HepG2 (cell line): ENCODE measurements around the gene MEGF11. TPM values are rescaled to one million over a fixed set of nuclear protein-coding genes. Genes with fewer than 3 reads are reported as not detected.

Experiments
- ATAC-seq: fragments of 200-7000 bp; cut with Tn5 transposase; 3 replicates; pipeline ENCODE4 v1.9.1; 2020; ENCODE audit warnings: mild to moderate bottlenecking, moderate library complexity
- BruUV-seq: library from RNA; stranded (reverse); fragments of 400-500 nt; replicated peaks from 2 replicates; lab custom pipeline; 2021; lab: Mats Ljungman, UMichigan
- CTCF ChIA-PET: fragments of 300-600 bp; formaldehyde crosslinking; extraction: SDS; loops from one replicate; lab custom pipeline; 2021; ENCODE audit warnings: low total read pairs, inconsistent platforms, low intra/inter-chr PET ratio; lab: Yijun Ruan, JAX
- POLR2A ChIA-PET: fragments of 350-600 bp; sonication (Branson Sonifier 250); formaldehyde crosslinking; loops from one replicate; lab custom pipeline; 2020; ENCODE audit warnings: antibody characterized with exemption, inconsistent platforms; lab: Yijun Ruan, JAX
- DNase-seq: peaks from one replicate; pipeline ENCODE4 v3.0.0-alpha.2; 2015; ENCODE audit warnings: low spot score
- FAIRE-seq: peaks from 3 replicates; lab custom pipeline; 2011; peaks lifted over from hg19 to GRCh38; lab: Jason Lieb, UNC
- H2AFZ ChIP-seq: one replicate; pipeline ENCODE4 v1.6.1; 2011; ENCODE audit warnings: low read length, inconsistent platforms
- H3K27ac ChIP-seq: fragments of 300-600 bp; 3 replicates; pipeline ENCODE4 v1.8.0; 2011; ENCODE audit warnings: mixed run types, mild to moderate bottlenecking, mixed read lengths, low read length, inconsistent platforms; ENCODE audit not compliant: insufficient read depth; ENCODE audit errors: extremely low read length
- H3K27me3 ChIP-seq, 2 experiments: fragments of 200-600 bp in 1 of 2; 2 replicates in 1 of 2; 3 replicates in 1 of 2; pipeline versions ENCODE4 v1.6.0 to v1.8.0; 2011; ENCODE audit warnings: low read length in 2 of 2, mild to moderate bottlenecking in 2 of 2, moderate library complexity in 2 of 2, inconsistent platforms in 1 of 2; ENCODE audit not compliant: insufficient read depth in 2 of 2, control insufficient read depth in 1 of 2
- H3K36me3 ChIP-seq, 2 experiments: fragments of 200-600 bp in 1 of 2; replicated peaks in 1 of 2; 2 replicates in 1 of 2; 3 replicates in 1 of 2; pipeline versions ENCODE4 v1.5.1 to v1.8.0; 2011; ENCODE audit warnings: low read length in 2 of 2, inconsistent platforms in 1 of 2; ENCODE audit not compliant: insufficient read depth in 2 of 2, control insufficient read depth in 1 of 2
- H3K4me1 ChIP-seq: 2 replicates; pipeline ENCODE4 v1.5.1; 2012; ENCODE audit warnings: low read length, inconsistent platforms; ENCODE audit not compliant: insufficient read depth
- H3K4me2 ChIP-seq: 2 replicates; pipeline ENCODE4 v1.6.0; 2011; ENCODE audit warnings: low read depth, low read length, inconsistent platforms
- H3K4me3 ChIP-seq, 3 experiments: fragments of 200-600 bp in 1 of 3; sonication (generic), shearing (Covaris generic) in 1 of 3; replicated peaks in 1 of 3; 2 replicates each; pipeline ENCODE4 v1.5.1; 2011 to 2016; ENCODE audit warnings: low read length in 3 of 3, inconsistent platforms in 2 of 3, low read depth in 2 of 3, mild to moderate bottlenecking in 2 of 3, control low read depth in 1 of 3, mixed read lengths in 1 of 3; ENCODE audit not compliant: insufficient read depth in 1 of 3
- H3K79me2 ChIP-seq: one replicate; pipeline ENCODE4 v1.6.1; 2011; ENCODE audit warnings: low read length, inconsistent platforms; ENCODE audit not compliant: insufficient read depth
- H3K9ac ChIP-seq: 2 replicates; pipeline ENCODE4 v1.6.0; 2011; ENCODE audit warnings: mild to moderate bottlenecking, low read depth, low read length, inconsistent platforms; ENCODE audit not compliant: insufficient read depth
- H3K9me3 ChIP-seq: 2 replicates; pipeline ENCODE4 v1.5.1; 2012; ENCODE audit warnings: mild to moderate bottlenecking, low read length
- H4K20me1 ChIP-seq: 2 replicates; pipeline ENCODE4 v1.6.0; 2011; ENCODE audit warnings: inconsistent platforms, mild to moderate bottlenecking, low read length, moderate library complexity; ENCODE audit not compliant: insufficient read depth
- HMG20A ChIP-seq: IDR thresholded peaks from 2 replicates; pipeline ENCODE4 v1.6.1; 2016; ENCODE audit warnings: borderline replicate concordance
- ZNF407 ChIP-seq: sonication (generic); formaldehyde crosslinking; IDR thresholded peaks from one replicate; pipeline ENCODE4 v1.5.1; 2020; ENCODE audit warnings: mild to moderate bottlenecking, missing genetic modification reagents; ENCODE audit errors: not compliant biosample characterization
- ZNF567 ChIP-seq: sonication (generic); formaldehyde crosslinking; IDR thresholded peaks from 2 replicates; pipeline ENCODE4 v1.8.1; 2023; ENCODE audit warnings: mild to moderate bottlenecking, missing genetic modification reagents, borderline replicate concordance
- WGBS: methylation state at CpG from one replicate; pipeline ENCODE4 v1.1.6; 2017; ENCODE audit warnings: low lambda C conversion rate; 5-methylcytosine and 5-hydroxymethylcytosine counted together
- in situ Hi-C: cut with HindIII; loops from 2 replicates; pipeline ENCODE4 v1.10.0; 2017; ENCODE audit warnings: low pct_unique_long_range_greater_than_20kb; ENCODE audit not compliant: extremely low pct_ligation_motif_present
- intact Hi-C: fragments of 100-400 bp; cut with micrococcal nuclease; formaldehyde crosslinking; loops from one replicate; pipeline ENCODE4 v1.10.0; 2022; ENCODE audit not compliant: unreplicated experiment
- polyA plus RNA-seq, 8 experiments: library from polyadenylated mRNA; depleted of rRNA in 3 of 8; stranded (reverse) in 7 of 8; unstranded in 1 of 8; fragments of >200 nt; fragmentation: Illumina TruSeq in 4 of 8; extraction: Trizol in 4 of 8; gene quantifications; 2 replicates each; pipeline versions ENCODE4 v1.2.1 to v1.2.3, GENCODE V29; 2011 to 2016; ENCODE audit warnings: low read depth in 4 of 8, missing spikeins in 1 of 8, mixed read lengths in 1 of 8; ENCODE audit not compliant: insufficient read depth in 1 of 8
- total RNA-seq, 5 experiments: library from RNA; depleted of rRNA; stranded (reverse); fragments of >200 nt; fragmentation: Illumina TruSeq; extraction: Trizol; gene quantifications; 2 replicates each; pipeline ENCODE4 v1.2.3, GENCODE V29; 2016; ENCODE audit warnings: low read depth in 1 of 5

The MEGF11 gene
- total and polyA plus RNA-seq, 2 of the 13 experiments (the other 11 are each of a cell fraction or from before 2014, with no cell fraction given), result not detected

- H3K36me3 ChIP-seq, result no peaks in the 10 kb centered on the region
- no peak overlapping the region for H3K4me2 ChIP-seq
- no peaks in the 10 kb centered on the region for H4K20me1 ChIP-seq
- CTCF ChIA-PET, result no interaction called here
- no peaks in the 10 kb centered on the region for H3K79me2 ChIP-seq
- BruUV-seq, result no TSS peak
- DNase-seq (no peak), FAIRE-seq (no peak), ATAC-seq (no peak)
- no peak overlapping the region for H3K4me3 ChIP-seq
- in situ Hi-C loops (no loop called here), intact Hi-C loops (no loop called here)
- POLR2A ChIA-PET, result no interaction called here
- no peaks in the 10 kb centered on the region for H3K27me3 ChIP-seq
- H3K9ac ChIP-seq, result no peak overlapping the region
- H2AFZ ChIP-seq, result no peak overlapping the region
- no peaks in the 10 kb centered on the region for H3K4me1 ChIP-seq
- no peaks in the 10 kb centered on the region for H3K9me3 ChIP-seq
- WGBS, result 44% methylated on average over 1 of the region's 1 CpG
- H3K27ac ChIP-seq, result no peak overlapping the region
- TF ChIP-seq HMG20A (CRISPR knock-in tag) (no peak), ZNF407 (CRISPR knock-in tag) (no peak), ZNF567 (CRISPR knock-in tag) (no peak)
- TF ChIP-seq, all 625 proteins: peak for 0
Observed at GRCh38 chr15:65925338-65925737, 328.2 kb downstream of the MEGF11 start.
